WTC11 (cell line): ENCODE data around the gene MIER2. TPM values are rescaled to one million over a fixed set of nuclear protein-coding genes. Genes with fewer than 3 reads are reported as not detected.

Experiments
- ATAC-seq: fragments of 200-7000 bp; cut with Tn5 transposase; 2 replicates; pipeline ENCODE4 v1.10.0; 2021; ENCODE audit warnings: mild to moderate bottlenecking, moderate library complexity
- CTCF ChIA-PET: fragments of 300-600 bp; sonication (Branson Sonifier 250); formaldehyde crosslinking; loops from one replicate; lab custom pipeline; 2021; ENCODE audit warnings: antibody characterized with exemption; lab: Charles Lee
- POLR2A ChIA-PET: fragments of 350-600 bp; sonication (Branson Sonifier 250); formaldehyde crosslinking; loops from one replicate; lab custom pipeline; 2021; ENCODE audit warnings: antibody characterized with exemption; lab: Charles Lee
- DNase-seq: peaks from one replicate; pipeline ENCODE4 v3.0.0; 2021; ENCODE audit warnings: low spot score
- H3K27ac Mint-ChIP-seq: 2 replicates; pipeline ENCODE4 v1.8.0; 2021; ENCODE audit warnings: mixed read lengths
- H3K27me3 Mint-ChIP-seq: 2 replicates; pipeline ENCODE4 v1.8.0; 2021; ENCODE audit warnings: low read depth, mild to moderate bottlenecking, moderate library complexity, mixed read lengths
- H3K36me3 Mint-ChIP-seq: 2 replicates; pipeline ENCODE4 v1.8.0; 2021; ENCODE audit warnings: mixed read lengths
- H3K4me1 Mint-ChIP-seq: 2 replicates; pipeline ENCODE4 v1.8.0; 2022; ENCODE audit warnings: mixed read lengths
- H3K4me3 Mint-ChIP-seq: 2 replicates; pipeline ENCODE4 v1.8.0; 2021; ENCODE audit warnings: mild to moderate bottlenecking, moderate library complexity, mixed read lengths
- H3K9me3 Mint-ChIP-seq: 2 replicates; pipeline ENCODE4 v1.8.0; 2021; ENCODE audit warnings: mixed read lengths
- AFF4 ChIP-seq: sonication (generic); formaldehyde crosslinking; IDR thresholded peaks from 2 replicates; pipeline ENCODE4 v1.8.1; 2023; ENCODE audit warnings: mild to moderate bottlenecking, missing genetic modification reagents, borderline replicate concordance
- CDX4 ChIP-seq: fragments of 250-450 bp; sonication (Bioruptor Pico); IDR thresholded peaks from 2 replicates; pipeline ENCODE4 v1.9.0; 2021; ENCODE audit warnings: moderate library complexity, mild to moderate bottlenecking, inconsistent platforms, borderline replicate concordance
- FOXP1 ChIP-seq: sonication (generic); formaldehyde crosslinking; IDR thresholded peaks from 2 replicates; pipeline ENCODE4 v1.8.0; 2022; ENCODE audit warnings: missing genetic modification reagents, mild to moderate bottlenecking, moderate library complexity, borderline replicate concordance
- NFYB ChIP-seq: sonication (generic); formaldehyde crosslinking; conservative IDR thresholded peaks from 2 replicates; pipeline ENCODE4 v1.8.0; 2022; ENCODE audit warnings: low read depth, missing genetic modification reagents
- NR1H2 ChIP-seq: sonication (generic); formaldehyde crosslinking; IDR thresholded peaks from 2 replicates; pipeline ENCODE4 v1.9.0; 2021; ENCODE audit warnings: mild to moderate bottlenecking, moderate library complexity, missing genetic modification reagents
- NR2C2 ChIP-seq: sonication (generic); formaldehyde crosslinking; IDR thresholded peaks from 2 replicates; pipeline ENCODE4 v1.8.0; 2022; ENCODE audit warnings: mild to moderate bottlenecking, missing genetic modification reagents
- PREB ChIP-seq: sonication (generic); formaldehyde crosslinking; IDR thresholded peaks from 2 replicates; pipeline ENCODE4 v1.8.1; 2022; ENCODE audit warnings: mild to moderate bottlenecking, missing genetic modification reagents, moderate library complexity, borderline replicate concordance
- TEAD1 ChIP-seq: sonication (generic); formaldehyde crosslinking; IDR thresholded peaks from 2 replicates; pipeline ENCODE4 v1.8.0; 2022; ENCODE audit warnings: mild to moderate bottlenecking, missing genetic modification reagents
- USF2 ChIP-seq: sonication (generic); formaldehyde crosslinking; IDR thresholded peaks from 2 replicates; pipeline ENCODE4 v1.8.1; 2023; ENCODE audit warnings: mild to moderate bottlenecking, missing genetic modification reagents, moderate library complexity
- ZBTB43 ChIP-seq: sonication (generic); formaldehyde crosslinking; IDR thresholded peaks from 2 replicates; pipeline ENCODE4 v1.8.1; 2023; ENCODE audit warnings: mild to moderate bottlenecking, missing genetic modification reagents
- ZNF138 ChIP-seq: sonication (generic); formaldehyde crosslinking; conservative IDR thresholded peaks from 2 replicates; pipeline ENCODE4 v1.8.1; 2022; ENCODE audit warnings: mild to moderate bottlenecking, moderate library complexity, missing genetic modification reagents
- ZNF219 ChIP-seq: sonication (generic); formaldehyde crosslinking; IDR thresholded peaks from 2 replicates; pipeline ENCODE4 v1.8.0; 2023; ENCODE audit warnings: missing genetic modification reagents, mild to moderate bottlenecking, borderline replicate concordance
- ZNF317 ChIP-seq: sonication (generic); formaldehyde crosslinking; IDR thresholded peaks from 2 replicates; pipeline ENCODE4 v1.8.1; 2023; ENCODE audit warnings: low read depth, mild to moderate bottlenecking, moderate library complexity, missing genetic modification reagents, borderline replicate concordance
- ZSCAN18 ChIP-seq: fragments of 250-450 bp; sonication (Bioruptor Pico); IDR thresholded peaks from 2 replicates; pipeline ENCODE4 v2.1.2; 2022; ENCODE audit warnings: mild to moderate bottlenecking, moderate library complexity
- total RNA-seq: library from RNA; stranded (reverse); gene quantifications from 3 replicates; pipeline ENCODE4 v1.2.3, GENCODE V29; 2021

MIER2 gene
- total RNA-seq, 1 experiment from 2014 or later: 56.3 TPM

GRCh38 chr19:372306-372890 is 27.8 kb upstream of the MIER2 start:
- no peak overlapping the region for H3K27ac Mint-ChIP-seq
- ATAC-seq: no peak

More at GRCh38 chr19:372306-372890, 27.8 kb upstream of the MIER2 start:
- no peaks in the 10 kb centered on the region for H3K9me3 Mint-ChIP-seq
- H3K4me1 Mint-ChIP-seq: no peaks in the 10 kb centered on the region; the same call in 1 of the 2 replicates
- H3K36me3 Mint-ChIP-seq: no peaks in the 10 kb centered on the region
- TF ChIP-seq NR2C2 (CRISPR knock-in tag): no peak
- TF ChIP-seq NR1H2 (CRISPR knock-in tag): no peak
- TF ChIP-seq ZBTB43 (CRISPR knock-in tag): no peak
- no peak for TF ChIP-seq AFF4
- TF ChIP-seq ZNF317 (CRISPR knock-in tag): no peak
- TF ChIP-seq ZNF219 (CRISPR knock-in tag): no peak
- no peak for TF ChIP-seq PREB (CRISPR knock-in tag)
- TF ChIP-seq ZSCAN18 (CRISPR knock-in tag): no peak
- no peak for TF ChIP-seq CDX4 (CRISPR knock-in tag)
- no peak for TF ChIP-seq NFYB
- TF ChIP-seq USF2 (CRISPR knock-in tag): no peak
- TF ChIP-seq ZNF138 (CRISPR knock-in tag): no peak
- TF ChIP-seq TEAD1 (CRISPR knock-in tag): no peak
- no peak for TF ChIP-seq FOXP1 (CRISPR knock-in tag)
- ChIA-PET POLR2A (no interaction called here), CTCF (interaction anchor here (0.9 kb wide), 1 partner anchor 138 kb away, joined by 3 read pairs; no protein-coding TSS in a partner anchor)
- no peaks in the 10 kb centered on the region; the same call in 1 of the 2 replicates for H3K27me3 Mint-ChIP-seq
- no peak overlapping the region for H3K4me3 Mint-ChIP-seq
- no peak for DNase-seq
